ENCODE measurements around the gene CFD.
A peak's percentile ranks its signal among the peaks of the same experiment; 100 is the strongest.
"Not testable (repeated sequence)": the region's sequence is repeated elsewhere in the genome, so short reads cannot be mapped to it uniquely, and the experiment has no call there.

CFD gene

DNA sequence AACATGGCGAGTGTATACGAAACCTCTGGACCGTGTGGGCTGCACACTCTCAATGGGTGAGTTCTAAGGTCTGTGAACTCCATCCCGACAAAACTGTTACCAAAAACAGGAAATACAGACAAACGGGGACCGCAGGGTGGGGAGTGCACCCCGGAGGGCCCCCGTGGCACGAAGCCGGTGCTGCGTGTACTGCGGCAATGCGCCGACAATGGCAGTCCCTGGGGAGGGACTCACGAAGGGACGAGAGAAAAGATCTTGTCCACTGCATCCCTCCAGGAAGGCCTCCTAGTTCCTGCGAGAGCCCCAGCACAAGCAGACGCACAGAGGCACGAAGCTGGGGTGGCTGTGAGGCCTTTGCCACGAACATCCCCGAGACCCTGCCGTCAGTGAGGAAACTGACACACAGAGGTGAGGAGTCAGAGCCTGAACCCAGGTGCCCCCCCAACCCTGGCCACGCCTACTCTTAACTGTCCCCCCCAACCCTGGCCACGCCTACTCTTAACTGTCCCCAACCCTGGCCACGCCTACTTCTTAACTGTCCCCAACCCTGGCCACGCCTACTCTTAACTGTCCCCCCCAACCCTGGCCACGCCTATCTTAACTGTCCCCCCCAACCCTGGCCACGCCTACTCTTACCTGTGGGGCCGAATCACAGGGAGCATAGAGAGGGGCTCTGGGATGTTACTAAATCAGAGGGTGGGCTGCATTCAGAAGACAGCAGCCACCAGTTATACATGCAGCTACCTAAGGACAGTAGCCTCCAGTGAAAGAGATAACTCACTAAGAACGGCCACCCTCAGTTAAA, 29.3 kb downstream of the CFD start:
- no peak for DNase-seq (ENCODE audit: low read depth)

DNA sequence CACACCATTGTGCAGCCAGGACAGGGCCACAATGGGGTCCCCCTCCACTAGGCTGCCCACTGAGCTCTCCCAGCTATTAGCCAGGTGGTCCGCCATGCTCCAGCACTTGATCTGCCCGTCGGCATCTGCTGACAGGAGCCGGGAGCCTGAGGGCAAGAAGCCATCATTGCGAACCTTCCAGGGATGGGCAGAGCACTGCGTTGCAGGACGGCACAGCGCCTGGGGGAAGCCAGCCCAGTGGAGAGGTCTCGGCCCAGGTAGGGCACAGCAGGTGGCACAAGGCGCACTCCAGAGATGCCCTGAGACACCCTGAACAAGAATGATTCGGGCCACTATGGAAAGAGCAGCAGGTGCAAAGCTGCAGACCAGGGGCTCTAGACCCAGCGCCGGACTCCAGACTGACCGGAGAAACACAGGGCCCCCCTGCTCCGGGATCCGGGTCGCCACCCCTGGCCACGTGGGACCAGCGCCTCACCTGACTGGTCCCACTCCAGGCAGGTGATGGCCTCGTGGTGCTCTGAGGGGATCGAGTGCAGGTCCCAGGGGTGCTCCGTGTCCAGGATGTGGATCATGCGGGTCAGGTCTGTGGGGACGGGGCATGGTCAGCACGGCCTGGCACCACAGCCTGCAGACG, 30.3 kb downstream of the CFD start:
- DNase-seq (ENCODE audit: low read depth), result no peak

DNA sequence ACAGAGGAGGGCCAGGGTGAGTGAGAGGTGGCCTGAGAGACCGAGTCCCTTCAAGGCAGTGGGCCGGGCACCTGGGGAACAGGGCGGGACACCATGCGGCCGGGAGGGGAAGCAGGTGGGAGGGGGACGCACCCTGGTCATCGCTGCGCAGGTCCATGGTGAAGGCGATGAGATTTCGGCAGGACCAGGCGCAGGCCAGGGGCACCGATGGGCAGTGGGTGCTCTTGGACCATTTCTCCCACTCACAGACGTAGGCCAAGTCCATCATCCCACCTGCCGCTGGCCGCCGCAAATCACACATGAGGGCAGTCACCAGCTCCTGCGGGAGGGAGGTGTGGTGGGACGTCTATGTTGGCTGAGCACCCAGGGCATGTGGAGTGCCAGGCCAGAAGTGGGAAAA, 31.4 kb downstream of the CFD start:
- DNase-seq (ENCODE audit: low read depth), result no peak

DNA sequence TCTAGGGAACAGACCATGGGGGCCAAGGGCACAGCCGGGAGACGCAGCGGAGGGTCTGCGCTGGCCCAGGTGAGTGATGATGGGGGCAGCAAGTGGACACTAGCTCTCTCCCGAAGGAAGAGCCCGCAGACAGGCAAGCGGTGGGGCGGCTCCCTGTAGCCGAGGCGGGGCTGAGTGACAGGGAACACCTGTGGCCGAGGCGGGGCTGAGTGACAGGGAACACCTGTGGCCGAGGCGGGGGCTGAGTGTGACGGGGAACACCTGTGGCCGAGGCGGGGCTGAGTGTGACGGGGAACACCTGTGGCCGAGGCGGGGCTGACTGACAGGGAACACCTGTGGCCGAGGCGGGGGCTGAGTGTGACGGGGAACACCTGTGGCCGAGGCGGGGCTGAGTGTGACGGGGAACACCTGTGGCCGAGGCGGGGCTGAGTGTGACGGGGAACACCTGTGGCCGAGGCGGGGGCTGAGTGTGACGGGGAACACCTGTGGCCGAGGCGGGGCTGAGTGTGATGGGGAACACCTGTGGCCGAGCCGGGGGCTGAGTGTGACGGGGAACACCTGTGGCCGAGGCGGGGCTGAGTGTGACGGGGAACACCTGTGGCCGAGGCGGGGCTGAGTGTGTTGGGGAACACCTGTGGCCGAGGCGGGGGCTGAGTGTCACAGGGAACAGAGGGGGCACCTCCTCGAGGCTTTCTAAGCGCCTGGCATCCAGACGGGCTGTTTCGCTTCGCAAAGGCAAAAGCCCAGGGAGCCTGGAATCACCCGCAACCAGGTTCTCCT, 32.1 kb downstream of the CFD start:
- DNase-seq (ENCODE audit: low read depth), result not testable (repeated sequence)

DNA sequence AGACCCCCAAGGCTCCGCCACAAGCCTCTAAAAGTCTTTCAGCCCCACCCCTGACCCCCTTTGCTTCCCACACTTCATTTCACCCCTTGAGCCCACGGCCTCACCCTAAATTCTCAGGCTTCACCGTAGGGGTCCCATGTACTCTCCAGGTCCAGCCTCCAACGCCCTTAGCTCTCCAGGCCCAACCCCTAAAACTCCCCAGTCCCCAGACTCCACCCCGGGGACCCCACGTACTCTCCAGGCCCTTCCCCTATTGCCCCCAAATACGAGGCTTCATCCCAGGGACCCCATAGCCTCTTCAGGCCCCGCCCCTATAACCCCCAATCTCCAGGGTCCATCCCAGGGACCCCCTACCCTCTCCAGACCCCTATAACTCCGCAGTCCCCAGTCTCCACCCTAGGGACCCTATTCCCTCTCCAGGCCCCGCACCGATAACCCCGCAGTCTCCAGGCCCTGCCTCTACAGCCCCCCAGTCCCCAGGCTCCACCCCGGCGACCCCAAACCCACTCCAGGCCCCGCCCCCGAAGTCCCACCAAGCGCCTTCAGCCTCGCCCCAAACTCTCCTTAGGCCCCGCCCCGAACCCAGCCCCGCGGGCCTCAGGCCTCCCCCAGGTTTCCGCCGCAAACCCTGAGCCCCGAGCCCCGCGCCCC, 32.9 kb downstream of the CFD start:
- no peak for DNase-seq (ENCODE audit: low read depth)

DNA sequence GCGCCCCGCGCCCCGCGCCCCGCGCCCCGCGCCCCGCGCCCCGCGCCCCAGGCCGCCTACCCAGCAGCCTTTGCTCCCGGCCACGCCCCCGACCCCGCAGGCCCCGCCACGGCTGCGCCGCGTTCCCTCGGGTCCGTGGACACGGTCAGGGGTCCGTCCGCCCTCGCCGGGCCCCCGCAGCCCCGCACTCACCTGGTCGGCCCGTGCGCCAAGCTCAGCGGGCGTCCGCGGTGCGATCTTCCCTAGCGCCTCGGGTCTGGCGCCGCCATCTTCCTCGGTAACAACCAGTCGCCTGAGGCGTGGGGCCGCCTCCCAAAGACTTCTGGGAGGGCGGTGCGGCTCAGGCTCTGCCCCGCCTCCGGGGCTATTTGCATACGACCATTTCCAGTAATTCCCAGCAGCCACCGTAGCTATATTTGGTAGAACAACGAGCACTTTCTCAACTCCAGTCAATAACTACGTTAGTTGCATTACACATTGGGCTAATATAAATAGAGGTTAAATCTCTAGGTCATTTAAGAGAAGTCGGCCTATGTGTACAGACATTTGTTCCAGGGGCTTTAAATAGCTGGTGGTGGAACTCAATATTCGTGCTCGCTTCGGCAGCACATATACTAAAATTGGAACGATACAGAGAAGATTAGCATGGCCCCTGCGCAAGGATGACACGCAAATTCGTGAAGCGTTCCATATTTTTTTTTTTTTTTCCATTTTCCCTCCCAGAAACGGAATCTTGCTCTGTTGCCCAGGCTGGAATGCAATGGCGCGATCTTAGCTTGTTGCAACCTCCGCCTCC, 33.6 kb downstream of the CFD start, which contains the start of the genes MED16 and RNU6-9:
MED16 (minus strand) TSS at position 294 of the 796 bp plus-strand sequence. CDS start 2,056 bp downstream, outside the sequence.
RNU6-9 (plus strand) TSS at position 591 of the 796 bp plus-strand sequence.
- peak; percentile 93 for DNase-seq (ENCODE audit: low read depth)

DNA sequence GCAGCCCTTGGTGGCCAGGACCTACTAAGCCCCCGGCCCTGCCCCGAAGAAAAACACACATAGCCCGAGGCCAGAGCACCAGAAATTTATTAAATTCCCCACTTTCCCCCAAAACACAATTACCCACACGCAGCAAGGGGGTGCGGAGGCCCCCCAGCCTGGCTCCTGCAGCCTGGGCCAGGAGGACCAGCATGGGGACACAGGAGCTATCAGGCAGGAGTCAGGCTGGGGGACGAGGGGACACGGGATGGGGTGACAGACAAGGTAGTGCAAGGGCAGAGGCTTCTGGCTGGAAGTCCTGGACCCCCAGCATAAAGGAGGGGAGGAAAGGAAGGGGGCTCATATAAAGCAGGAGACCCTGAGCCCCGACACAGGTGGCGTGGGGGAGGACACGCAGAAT, 37.0 kb downstream of the CFD start:
- DNase-seq (ENCODE audit: low read depth), result no peak

DNA sequence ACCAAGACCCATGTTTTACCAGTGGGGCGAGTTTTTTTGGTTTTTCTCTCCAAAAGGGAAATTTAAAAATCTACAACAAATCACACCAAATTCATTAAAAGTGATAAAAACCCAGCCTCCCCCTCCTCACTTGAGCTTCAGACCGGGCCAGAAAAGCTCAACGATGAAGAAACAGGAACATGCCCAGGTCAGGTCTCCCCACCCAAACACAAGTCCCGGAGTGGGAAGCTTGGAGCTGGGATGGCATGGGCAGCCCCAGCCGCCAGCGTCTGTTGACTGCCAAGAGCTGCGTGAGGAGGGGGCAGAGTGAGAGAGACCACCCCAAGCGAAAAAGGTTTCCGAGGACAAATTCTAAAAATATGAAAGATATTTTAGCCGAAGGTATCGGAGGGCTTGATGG, 37.5 kb downstream of the CFD start:
- no peak for DNase-seq (ENCODE audit: low read depth)

DNA sequence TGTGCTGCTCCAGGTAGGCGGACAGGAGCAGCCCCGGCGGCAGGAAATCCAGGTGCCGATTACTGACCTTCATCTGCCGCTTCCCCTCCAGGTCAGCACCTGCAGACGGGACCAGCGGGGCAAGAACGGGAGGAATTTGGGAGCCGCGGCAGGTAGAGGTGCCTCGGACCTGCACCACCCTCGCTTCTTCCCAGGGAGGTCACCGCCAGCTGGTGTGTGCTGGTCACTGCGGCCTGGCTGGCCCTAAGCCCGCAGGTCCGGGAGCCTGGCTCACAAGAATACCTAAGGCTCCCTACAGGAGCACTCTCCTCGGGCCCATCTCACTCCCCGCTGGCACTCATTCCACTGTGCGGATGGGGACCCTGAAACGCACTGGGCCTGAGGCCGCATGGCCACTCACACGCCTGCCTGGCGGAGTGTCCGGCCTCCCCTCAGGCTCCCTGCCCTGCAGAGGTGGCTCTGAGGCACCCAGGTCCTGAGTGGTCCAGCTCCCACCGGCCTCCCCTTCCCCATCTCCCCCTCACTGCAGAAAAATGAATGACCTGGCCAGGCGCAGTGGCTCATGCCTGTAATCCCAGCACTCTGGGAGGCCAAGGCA, 38.1 kb downstream of the CFD start:
- DNase-seq (ENCODE audit: low read depth), result no peak

DNA sequence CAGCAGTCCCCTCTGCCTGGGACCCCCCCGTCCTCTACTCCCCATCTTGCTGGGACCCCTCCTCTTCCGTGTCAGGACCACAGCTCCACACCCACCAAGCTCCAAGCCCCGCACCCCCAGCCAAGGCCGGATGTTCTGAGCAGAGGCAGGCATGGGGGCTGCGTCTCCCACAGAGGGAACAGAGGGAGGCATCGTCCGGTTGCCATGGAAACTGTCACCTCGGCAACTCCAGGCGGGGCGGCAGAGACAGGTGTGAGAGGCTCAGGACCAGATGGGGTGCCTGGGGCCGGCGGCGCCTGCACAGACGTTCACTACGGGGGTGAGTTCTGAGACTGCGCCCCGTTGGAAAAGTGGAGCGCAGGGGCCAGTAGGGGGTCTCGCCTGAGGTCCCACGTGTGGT, 39.2 kb downstream of the CFD start:
- no peak for DNase-seq (ENCODE audit: low read depth)

DNA sequence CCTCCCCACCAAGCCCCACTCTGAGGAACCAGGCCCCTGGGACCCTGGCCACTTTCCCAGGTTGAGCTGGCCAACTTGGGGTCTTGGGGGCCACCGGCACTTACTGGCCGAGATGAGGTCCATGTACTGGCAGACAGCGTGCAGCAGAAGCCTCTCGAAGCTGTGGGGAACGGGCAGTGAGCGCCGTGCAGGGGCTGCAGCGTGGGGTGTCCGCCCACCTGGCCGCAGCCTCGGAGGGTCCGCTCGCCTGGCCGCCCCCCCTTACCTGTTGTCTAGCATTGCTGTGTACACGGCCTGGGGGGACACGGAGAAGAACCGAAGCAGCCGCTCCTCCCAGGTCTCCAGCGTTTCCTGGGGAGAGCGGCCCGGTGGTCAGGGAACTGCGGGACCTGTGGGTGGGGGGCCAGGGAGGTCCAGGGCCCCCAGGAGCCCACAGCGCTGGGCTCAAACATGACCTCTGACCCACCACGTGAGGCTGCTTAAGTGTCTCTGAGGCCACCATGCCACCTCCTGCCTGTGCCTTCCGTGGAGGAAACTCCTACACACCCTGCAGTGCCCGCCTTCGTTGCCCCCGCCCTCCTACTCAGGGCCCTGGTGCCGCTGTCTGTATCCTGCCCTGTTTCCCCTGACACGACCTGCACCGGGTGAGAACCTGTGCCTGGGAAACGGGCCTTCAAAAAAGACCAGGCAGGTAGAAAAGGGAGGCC, 40.0 kb downstream of the CFD start:
- DNase-seq (ENCODE audit: low read depth), result no peak

DNA sequence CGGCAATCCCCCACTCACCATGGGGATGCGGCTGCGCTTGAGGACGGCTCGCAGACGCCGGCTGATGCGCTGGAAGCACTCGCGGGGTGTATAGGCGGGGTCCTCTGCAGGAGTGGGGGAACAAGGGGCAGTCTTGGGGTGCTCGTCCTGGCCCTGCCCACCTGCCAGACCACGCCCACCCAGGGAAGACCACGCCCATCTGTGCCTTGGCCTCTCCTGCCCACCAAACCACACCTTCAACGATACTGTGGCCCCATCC, 40.5 kb downstream of the CFD start:
- DNase-seq (ENCODE audit: low read depth), result no peak

DNA sequence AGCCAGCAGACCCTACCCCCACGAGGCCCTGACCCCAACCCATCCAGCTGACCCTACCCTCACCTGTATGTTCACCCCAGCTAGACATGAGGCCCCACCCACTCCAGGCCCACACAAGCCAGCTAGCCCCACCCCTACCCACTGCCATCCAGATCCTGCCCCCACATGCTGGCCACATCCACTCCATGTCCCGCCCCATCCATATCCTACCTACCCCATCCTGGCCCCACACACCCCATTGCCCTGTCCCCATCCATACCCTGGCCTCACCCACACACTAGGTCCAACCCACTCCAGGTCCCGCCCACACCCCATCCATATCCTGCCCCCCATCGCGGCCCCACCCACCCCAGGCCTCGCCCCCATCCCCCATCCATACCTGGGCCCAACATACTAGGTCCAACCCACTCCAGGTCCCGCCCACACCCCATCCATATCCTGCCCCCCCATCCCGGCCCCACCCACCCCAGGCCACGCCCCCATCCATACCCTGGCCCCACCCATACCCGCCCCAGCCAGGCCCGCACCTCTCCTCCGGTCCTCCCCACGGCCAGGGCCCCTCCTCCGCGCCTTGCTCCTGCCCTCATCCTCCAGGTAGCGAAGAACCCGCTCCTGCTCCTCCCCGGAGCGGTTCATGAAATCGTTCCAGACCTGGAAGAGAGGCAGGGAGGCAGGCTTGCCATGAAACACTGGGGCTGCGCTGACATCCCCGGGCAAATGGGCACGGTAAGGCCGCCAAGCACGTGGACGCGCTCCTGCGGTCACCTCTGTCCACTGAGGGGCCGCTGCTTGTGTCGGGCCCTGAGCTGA, 41.0 kb downstream of the CFD start:
- DNase-seq (ENCODE audit: low read depth), result no peak

DNA sequence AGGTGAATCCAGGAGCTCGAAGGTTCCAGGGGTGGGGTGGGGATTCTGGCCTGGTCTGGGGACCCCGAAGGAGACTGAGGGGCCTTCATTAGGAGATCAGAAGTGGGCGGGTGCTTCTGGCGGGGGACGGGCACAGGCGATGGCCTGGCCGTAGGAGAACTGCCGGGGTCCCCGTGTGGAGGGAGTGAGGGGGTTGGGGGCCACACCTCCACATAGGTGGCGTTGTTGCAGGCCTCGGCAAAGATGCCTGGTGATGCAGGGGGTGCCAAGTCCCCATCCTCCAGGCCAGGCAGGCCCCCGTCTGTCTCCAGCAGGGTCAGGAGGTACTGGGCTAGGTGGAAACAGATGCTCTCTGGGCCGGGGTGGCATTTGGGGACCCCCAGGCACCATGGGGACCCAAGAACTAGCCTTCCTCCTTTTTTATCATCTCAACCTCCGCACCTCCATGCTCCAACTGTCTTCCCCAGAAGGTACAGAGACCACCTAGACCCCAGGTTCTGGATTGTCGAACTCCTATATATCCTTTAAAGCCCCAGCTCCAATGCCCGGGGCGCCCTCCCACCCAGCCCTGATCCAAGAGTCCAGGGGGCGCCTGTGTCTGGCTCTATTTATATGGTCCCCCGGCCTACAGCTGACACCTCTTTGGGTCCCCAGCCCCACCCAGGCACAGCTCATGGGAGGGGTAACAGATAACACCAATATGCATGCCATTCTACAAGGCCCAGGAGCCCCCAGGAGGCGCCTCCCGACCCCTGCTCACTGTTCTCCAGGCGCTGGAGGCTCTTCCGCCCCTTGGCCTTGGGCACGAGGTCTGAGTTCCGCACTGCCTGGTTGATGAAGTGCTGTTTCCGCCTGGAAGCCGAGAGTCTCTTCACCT, 42.0 kb downstream of the CFD start:
- DNase-seq (ENCODE audit: low read depth), result no peak

DNA sequence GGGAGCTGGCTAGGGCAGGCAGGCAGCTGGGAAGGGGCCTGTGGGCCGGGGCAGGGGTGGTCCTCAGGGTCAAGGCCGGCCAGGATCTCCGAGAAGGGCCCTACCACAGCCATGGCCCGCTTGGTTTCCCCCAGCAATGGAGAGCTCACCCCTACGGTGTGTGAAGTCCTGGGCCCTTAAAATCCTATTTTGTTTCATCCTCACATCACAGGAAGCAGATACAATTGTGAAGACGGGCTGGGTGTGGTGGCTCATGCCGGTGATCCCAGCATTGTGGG, 42.6 kb downstream of the CFD start:
- DNase-seq (ENCODE audit: low read depth), result no peak

DNA sequence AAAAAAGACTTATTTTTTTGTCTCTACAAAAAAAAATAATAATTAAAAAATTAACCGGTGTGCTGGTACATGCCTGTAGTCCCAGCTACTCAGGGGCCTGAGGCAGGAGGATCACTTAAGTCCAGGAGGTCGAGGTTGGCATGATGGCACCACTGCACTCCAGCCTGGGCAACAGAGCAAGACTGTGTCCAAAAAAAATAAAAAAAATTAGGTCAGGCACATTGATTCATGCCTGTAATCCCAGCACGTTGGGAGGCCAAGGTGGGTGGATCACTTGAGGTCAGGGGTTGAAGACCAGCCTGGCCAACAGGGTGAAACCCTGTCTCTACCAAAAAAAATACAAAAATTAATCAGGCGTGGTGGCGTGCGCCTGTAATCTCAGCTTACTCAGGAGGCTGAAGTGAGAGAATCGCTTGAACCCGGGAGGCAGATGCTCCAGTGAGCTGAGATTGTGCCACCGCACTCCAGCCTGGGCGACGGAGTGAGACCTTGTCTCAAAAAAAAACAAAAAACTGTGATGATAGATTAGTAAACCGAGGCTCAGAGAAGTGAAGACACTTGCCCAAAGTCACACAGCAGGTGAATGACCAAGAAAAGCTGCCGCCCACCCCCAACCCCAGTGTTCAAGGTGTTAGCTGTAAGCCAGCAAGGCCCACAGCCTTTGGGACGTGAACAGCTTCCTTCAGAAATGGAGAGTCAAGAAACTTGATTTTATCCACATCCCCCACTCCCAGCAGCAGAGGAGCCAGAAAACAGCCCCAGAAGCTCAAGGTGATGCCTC, 43.2 kb downstream of the CFD start:
- DNase-seq (ENCODE audit: low read depth), result no peak

DNA sequence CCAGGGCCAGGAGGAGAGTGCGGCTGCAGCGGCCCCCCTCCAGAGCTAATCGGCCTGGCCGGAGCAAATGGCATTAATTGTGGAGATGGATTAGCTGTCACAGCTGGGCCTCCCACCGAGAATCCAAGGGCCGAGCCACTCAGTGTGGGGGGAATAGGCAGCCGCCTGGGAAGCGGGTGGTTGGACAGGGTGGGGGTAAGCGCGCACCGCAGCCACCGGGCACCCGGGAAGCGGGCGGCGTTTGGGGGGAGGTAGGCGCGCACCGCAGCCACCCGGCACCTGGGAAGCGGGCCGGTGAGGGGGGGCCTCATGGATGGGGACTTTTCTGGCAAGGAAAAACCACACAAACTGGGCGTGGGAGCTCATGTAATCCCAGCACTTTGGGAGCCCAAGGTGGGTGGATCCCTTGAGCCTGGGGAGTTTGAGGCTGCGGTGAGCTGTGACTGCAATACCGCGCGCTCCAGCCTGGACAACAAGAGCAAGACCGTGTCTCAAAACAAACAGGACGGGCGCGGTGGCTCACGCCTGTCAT, 43.9 kb downstream of the CFD start:
- DNase-seq (ENCODE audit: low read depth), result no peak

DNA sequence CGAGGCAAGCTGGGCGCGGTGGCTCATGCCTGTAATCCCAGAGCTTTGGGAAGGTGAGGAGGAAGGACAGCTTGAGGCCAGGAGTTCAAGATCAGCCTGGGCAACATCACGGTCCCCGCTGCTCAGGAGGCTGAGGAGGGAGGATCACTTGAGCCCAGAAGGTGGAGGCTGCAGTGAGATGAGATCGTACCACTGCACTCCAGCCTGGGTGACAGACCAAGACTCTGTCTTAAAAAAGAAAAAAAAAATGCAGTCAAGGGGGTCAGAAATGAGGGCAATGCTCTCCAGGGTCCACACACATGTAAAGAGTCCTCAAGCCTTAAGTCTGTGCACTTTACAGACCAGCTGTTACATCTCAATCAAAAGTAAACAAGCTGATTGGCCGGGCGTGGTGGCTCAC, 45.1 kb downstream of the CFD start:
- no peak for DNase-seq (ENCODE audit: low read depth)

Measured in fibroblast of the conjunctiva (primary cell).